VCaP (cell line): ENCODE results near the gene SLC7A4.
"Not testable (repeated sequence)": the region's sequence is repeated elsewhere in the genome, so short reads cannot be mapped to it uniquely, and the experiment has no call there.

Experiments
- H3K27ac ChIP-seq: fragments of 450-650 bp; 2 replicates; pipeline ENCODE4 v1.5.1; 2017
- CTCF ChIP-seq: fragments of 450-650 bp; conservative IDR thresholded peaks from 2 replicates; pipeline ENCODE4 v1.5.1; 2017; ENCODE audit warnings: mild to moderate bottlenecking, moderate library complexity

The SLC7A4 gene

GRCh38 chr22:21041937-21042336 lies 9.6 kb upstream of the SLC7A4 start:
- no peak for TF ChIP-seq CTCF
- H3K27ac ChIP-seq = no peak overlapping the region

GRCh38 chr22:21039158-21039557 lies 6.8 kb upstream of the SLC7A4 start:
- H3K27ac ChIP-seq = not testable (repeated sequence)

GRCh38 chr22:21038405-21038804 lies 6.0 kb upstream of the SLC7A4 start:
- no peak overlapping the region for H3K27ac ChIP-seq
- no peak for TF ChIP-seq CTCF

GRCh38 chr22:21034989-21035388 lies 2.6 kb upstream of the SLC7A4 start:
- no peak for TF ChIP-seq CTCF
- no peak overlapping the region for H3K27ac ChIP-seq

- no peak overlapping the region for H3K27ac ChIP-seq
- TF ChIP-seq CTCF = no peak
These were observed 1.5 kb upstream of the SLC7A4 start for GRCh38 chr22:21033895-21034294.

GRCh38 chr22:21032868-21033688 lies 717 bp upstream of the SLC7A4 start:
- no peak overlapping the region for H3K27ac ChIP-seq
- no peak for TF ChIP-seq CTCF

GRCh38 chr22:21031545-21032036 lies 770 bp downstream of the SLC7A4 start:
- TF ChIP-seq CTCF = no peak
- no peak overlapping the region for H3K27ac ChIP-seq
